Smooth muscle cell of trachea (primary cell): Measurements from ENCODE around the gene OR2T11. TPM values are rescaled to one million over a fixed set of nuclear protein-coding genes. Genes with fewer than 3 reads are reported as not detected.

Experiments
- total RNA-seq: library from RNA; depleted of rRNA; stranded (reverse); fragments of >200 nt; gene quantifications from 2 replicates; pipeline ENCODE4 v1.2.1, GENCODE V29; 2014

The OR2T11 gene, protein sequence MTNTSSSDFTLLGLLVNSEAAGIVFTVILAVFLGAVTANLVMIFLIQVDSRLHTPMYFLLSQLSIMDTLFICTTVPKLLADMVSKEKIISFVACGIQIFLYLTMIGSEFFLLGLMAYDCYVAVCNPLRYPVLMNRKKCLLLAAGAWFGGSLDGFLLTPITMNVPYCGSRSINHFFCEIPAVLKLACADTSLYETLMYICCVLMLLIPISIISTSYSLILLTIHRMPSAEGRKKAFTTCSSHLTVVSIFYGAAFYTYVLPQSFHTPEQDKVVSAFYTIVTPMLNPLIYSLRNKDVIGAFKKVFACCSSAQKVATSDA
- total RNA-seq, result not detected in 2 replicates

DNA sequence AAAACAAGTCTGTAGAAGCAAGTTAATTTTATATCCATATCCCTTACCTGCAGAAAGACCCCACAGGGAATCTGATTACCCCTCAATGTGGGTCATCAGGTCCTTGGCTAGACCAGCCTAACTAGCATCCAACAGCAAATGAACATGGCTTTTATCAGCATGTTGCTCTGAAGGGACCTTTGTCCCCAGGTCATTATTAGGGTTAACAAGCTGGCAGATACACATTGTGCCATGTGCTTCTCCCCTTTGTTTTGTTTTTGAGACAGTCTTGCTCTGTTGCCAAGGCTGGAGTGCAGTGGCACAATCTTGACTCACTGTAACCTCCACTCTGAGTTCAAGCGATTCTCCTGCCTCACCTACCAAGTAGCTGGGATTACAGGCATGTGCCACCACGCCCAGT lies at the start of gene OR2T11:
TSS of gene OR2T11 (minus strand) at position 101 of the 400 bp plus-strand sequence. CDS start 7,963 bp downstream, outside the sequence.

DNA sequence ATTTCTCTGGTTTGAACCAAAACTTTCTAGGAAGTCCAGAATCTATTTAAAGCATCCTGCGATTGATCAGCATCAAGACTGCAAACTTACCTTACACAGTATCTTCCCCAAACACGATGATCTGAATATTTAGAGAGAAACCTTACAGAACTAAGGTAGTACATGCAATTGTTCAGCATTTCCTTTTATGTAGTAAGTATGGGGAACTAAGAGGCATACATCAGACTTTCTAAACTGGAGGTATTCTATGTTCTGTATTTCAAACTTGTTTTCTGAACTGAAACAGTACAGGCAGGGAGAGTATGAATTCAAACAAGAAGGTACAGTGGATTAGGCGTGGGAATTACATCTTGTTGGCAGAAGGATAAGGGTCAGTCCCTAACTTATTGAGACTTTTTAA lies 20.5 kb upstream of the OR2T11 start, which contains the start of gene OR2T27:
TSS of gene OR2T27 (minus strand) at position 175 of the 400 bp plus-strand sequence. CDS start 4,644 bp downstream, outside the sequence.

DNA sequence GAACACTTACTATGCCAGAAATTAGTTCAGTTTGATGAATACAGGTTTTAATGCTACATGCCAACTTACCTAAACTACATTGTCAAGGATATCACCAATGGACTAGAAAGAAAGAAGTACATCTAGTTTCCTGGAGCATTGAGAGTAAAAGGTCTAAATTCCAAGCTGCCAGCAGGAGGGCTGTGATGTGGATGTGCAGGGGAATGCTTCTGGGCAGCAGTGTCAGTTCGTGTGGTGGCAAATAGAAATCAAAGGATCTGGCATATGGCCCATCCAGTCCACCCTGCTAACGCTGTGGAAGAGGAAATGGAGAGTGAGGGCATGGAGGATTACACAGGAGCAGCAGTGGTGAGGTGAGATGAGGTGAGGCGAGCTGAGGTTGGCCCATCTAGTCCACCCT lies 10.3 kb upstream of the OR2T11 start, which contains the start of gene OR2T35:
TSS of gene OR2T35 (minus strand) at position 101 of the 400 bp plus-strand sequence. CDS start 6,020 bp downstream, outside the sequence.

DNA sequence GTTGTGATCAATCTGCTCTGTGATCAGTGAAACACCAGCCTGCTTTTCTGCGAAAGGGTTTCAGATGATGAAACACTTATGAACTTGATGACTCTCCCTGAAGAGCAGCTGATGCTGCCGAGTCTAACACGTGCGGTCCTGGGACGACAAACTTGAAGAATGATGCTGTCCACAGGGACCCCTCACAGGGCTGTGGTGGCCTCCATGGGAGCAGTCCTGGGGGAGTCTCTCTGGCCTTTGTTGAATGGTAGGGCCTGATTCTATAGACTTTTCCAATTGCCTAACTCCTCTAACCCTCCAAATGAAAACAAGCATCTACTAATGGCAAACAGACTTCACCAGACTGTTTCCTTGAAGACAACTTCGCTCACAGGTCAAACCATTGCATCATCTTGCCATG lies 37.3 kb downstream of the OR2T11 start, which contains the start of gene OR2T10:
TSS of gene OR2T10 (minus strand) at position 112 of the 400 bp plus-strand sequence. CDS start 3,932 bp downstream, outside the sequence.

DNA sequence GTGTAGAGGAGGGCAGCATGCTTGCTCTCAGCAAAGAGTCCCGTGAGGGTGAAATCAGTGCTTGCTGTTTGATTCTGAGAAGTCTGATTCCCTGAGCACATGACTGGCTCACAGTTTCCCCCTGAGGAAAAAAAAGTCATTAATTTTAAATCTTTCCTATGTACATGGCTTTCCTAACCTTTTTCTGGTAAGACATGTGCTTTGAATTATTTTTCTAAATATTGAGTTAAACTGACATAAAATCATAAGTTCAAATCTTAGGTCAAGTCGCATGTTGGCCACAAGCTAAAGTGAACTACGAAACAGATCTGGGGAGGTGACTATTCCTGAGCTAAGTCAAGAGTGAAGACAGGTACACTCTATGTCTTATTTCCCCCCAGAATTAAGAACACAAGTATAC lies 60.2 kb downstream of the OR2T11 start, which contains the start of gene OR2T34:
TSS of gene OR2T34 (minus strand) at position 101 of the 400 bp plus-strand sequence. CDS start at position 101, 0 bp downstream.

Other genes starting within 250 kb of the OR2T11 start
- gene OR2T1, start 232.0 kb downstream of the OR2T11 start, total RNA-seq, result not detected in 2 replicates
- not detected in 2 replicates for gene OR2T2, start 189.5 kb downstream of the OR2T11 start, total RNA-seq
- gene OR2T3, start 161.7 kb downstream of the OR2T11 start, total RNA-seq, result not detected in 2 replicates
- not detected in 2 replicates for gene OR2T5, start 146.5 kb downstream of the OR2T11 start, total RNA-seq
- gene OR2G6, start 127.0 kb downstream of the OR2T11 start, total RNA-seq, result not detected in 2 replicates
- not detected in 2 replicates for gene OR2T29, start 72.3 kb downstream of the OR2T11 start, total RNA-seq
- not detected in 2 replicates for gene OR2T34, start 60.3 kb downstream of the OR2T11 start, total RNA-seq
- gene OR2T10, start 37.4 kb downstream of the OR2T11 start, total RNA-seq, result not detected in 2 replicates
- gene OR2T35, start 10.2 kb upstream of the OR2T11 start, total RNA-seq, result not detected in 2 replicates
- gene OR2T27, start 20.4 kb upstream of the OR2T11 start, total RNA-seq, result not detected in 2 replicates
- gene OR14I1, start 67.7 kb upstream of the OR2T11 start, total RNA-seq, result not detected in 2 replicates
- not detected in 2 replicates for gene LYPD8, start 120.7 kb upstream of the OR2T11 start, total RNA-seq
- gene SH3BP5L, start 190.8 kb upstream of the OR2T11 start, total RNA-seq, result 24.0 and 27.6 TPM in 2 replicates
- 11.6 and 23.0 TPM in 2 replicates for gene ZNF672, start 203.1 kb upstream of the OR2T11 start, total RNA-seq
- 15.3 and 18.4 TPM in 2 replicates for gene ZNF692, start 224.0 kb upstream of the OR2T11 start, total RNA-seq